NCI-H1694 treated with DMSO at 0.1 percent for 48 hours (cell line): ENCODE measurements around the gene MAB21L4.

ENCODE experiments used
- DNase-seq: peaks from one replicate; lab custom pipeline; 2025; lab: John Stamatoyannopoulos, UW

Gene MAB21L4

DNA sequence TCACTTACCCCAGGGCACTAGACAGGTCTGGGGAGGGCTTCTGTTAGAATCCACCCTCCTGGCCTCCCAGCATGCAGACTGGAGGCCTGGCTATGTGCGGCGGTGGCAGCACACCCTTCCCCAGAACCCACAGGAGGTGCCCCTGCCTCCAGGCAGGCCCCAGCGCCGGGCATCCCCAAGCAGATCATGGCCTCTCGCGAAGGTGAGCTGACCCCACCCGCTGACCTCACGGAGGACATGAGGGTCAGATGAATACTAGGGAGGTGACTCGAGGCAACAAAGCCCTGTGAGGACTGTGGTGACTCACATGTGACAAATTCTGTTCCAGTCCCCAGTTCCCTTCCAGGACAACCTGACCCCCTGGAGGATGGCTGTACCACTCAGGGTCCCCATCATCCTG is 1.9 kb downstream of the MAB21L4 start:
- DNase-seq: no peak

DNA sequence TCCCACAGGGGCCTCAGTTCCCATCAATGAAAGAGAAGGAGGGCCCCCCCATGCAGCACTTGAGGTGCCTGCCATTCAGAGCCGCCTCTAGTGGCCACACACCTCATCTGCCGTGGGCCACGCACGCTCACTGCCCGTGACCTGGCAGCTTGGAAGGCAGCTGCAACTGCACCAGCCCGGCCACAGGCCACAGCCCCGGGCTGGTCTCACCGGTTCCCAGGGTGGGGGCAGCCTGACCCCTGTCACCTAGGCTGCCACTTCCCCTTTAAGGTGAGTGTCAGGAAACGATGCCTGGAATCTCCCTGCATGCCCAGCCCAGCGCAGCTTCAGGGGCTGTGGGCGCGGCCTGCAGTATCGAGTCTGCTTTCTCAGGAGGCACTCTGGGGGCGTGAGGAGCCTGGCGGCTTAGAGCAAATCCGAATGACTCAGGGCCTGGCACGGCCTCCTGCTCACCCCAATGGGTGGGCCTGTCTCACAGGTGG is 2.6 kb downstream of the MAB21L4 start:
- DNase-seq: no peak

DNA sequence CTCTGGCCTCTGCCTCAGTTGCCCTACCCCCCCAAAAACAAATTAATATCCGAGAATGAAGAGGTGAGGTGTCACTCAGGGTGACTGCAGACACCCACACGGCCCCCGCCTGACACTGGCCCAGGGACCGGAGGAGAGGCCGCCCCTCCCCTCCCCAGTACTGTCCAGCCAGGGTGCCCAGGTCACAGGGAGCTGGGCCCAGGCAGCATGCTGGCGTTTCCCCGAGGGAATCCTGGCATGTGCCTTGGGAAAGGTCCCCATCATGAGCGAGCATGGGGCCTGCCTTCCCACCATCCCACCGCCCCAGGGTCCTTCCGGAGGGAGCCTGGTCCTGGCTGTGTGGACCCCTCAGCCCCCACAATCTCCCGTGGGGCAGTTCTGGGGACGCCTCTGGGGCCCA is 3.0 kb downstream of the MAB21L4 start:
- no peak for DNase-seq

DNA sequence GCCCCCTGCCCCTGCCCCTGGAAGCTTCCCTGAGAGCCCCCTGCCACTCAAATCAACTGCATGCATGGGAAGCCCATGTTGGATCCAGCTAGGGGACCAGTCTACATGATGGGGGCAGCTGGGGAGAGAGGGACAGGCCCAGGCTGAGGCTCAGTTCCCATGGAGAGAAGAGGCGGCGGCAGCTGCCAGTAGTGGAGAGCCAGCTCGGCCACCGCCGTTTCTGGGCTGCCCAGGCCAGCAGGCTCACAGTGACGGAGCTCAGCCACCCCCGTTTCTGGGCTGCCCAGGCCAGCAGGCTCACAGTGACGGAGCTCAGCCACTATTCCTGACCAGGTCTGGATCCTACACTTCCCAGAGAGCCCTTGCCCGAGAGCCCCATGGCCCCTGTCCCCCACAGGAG is 3.6 kb downstream of the MAB21L4 start:
- no peak for DNase-seq

DNA sequence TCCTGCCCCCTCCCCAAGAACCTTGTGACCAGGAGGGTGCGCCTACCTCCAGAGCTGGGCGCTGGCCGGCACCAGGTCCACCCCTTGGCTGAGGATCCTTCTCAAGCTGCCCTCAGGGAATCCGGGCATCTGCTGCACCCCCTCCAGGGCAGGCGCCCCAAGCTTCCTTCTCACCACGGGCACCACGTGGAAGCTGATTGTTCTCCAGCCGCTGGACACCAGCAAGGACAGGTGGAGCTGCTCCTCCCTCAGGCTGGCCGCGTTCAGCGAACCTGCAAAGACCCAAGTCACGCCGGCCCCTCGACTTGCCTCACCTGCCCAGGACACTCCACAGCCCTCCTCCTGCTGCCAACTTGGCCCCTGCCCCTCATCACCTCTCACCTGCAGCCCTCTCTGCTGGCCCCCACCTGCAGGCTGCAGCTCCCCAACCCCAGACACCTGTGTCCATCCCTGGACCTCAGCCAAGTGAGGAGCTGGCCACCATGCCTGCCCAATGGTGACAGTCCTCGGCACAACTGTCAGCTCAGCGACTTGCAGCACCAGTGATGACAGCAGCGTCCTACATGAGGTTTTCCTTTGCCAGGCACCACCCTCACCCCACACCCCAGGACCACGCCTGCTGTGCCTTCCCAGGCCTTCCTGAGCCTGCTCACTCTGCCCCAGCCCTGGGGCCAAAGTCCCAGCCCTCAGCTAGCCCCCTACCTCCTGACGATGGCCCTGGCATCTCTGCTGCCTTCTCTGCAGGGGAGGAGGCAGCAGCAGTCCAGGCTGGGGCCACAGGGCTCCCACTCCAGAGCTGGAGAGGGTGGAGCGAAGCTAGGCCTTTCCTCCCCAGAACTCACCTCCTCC is 4.2 kb downstream of the MAB21L4 start:
- DNase-seq: no peak

DNA sequence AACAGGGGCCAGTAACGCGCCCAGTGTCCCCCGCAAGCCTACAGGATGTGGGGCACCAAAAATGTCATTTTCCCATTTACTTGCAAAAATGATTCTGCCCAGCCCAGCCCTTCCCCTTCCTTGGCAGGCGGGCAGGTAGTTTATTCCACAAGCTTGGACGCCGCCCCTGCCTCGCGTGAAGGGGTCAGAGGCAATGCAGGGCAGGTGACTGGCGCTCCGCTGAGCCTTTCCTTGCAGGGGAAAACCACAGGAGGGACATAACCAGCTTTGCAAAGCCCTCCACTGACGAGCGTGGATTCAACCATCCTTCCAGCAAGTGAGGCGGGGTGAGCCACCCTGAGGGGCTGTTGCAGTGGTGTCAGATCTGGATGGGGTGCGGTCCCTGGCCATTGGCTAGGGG is 5.3 kb downstream of the MAB21L4 start:
- no peak for DNase-seq

DNA sequence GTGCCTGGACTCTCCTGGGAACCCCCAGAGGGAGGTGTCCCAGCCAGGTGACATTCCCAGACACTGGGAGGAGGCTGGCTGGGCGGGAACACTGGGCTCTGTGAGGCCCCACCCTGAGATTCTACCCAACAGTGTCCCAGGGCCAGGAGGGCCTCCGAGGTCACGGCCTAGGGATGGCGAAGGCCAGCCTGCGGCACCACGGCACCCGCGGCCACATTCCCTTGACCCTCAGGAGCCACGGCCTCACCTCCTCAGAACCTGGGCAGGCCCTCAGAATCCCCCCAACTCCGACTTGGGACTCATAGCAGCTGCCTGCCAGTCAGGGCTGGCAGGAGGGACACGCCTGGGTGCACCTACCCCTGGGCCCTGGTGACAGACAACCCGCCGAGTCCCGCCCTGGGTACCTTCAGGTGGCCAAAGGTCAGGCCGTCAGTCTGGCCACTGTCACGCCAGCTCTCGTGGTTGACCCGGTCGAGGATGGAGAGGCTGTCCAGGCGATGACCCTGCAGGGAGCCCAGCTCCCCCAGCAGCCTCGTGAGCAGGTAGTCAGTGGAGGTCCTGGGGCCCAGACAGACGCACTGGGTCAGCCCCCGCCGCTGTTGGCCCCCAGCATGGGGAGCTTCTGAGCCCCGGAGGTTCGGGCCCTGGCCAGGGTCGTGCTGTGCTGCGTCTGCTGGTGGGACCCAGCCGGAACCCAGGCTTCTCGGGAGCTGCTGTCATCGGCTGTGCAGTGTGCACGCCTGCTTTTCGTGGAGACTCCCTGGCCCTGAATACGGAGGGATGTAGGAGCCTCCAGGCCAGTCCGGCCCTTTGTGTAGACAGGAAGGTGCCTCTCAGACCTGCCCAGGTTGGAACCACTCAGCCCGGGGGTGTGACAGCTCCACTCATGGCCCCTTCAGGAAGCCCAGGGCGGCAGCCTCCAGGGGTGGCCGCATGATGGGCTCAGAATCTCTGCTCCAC is 6.1 kb downstream of the MAB21L4 start:
- no peak for DNase-seq

DNA sequence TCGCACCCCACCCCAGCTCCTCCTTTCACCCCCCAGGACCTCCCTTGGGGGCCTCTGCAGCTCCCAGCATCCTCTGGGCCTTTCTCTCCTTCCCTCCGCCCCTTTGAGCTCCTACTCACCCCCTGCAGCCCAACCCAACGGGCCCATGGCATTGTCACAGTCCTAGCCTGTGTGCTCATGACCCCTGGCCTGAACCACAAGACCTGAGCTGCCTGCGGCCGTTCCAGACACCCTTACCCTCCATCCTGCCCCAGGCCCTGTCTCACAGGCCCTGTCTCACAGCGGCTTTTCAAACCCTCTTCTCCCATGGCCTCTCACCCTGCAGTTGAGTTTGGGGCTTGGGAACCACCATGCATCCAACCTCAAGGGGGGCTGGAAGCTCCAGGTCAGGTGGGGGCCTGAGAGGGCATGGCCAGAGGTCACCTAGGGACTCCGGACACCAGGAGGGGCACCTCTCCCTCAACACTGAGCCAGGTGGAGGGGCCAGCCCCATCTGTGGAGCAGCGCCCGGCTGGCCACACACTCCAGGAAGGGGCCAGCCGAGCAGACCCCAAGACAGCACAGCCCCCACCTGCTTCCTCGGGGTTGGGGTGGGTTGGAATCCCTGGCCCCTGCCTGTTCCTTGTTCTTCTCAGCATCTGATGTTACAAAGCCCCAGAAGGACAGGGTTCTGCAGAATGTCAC is 6.9 kb downstream of the MAB21L4 start:
- DNase-seq: no peak

DNA sequence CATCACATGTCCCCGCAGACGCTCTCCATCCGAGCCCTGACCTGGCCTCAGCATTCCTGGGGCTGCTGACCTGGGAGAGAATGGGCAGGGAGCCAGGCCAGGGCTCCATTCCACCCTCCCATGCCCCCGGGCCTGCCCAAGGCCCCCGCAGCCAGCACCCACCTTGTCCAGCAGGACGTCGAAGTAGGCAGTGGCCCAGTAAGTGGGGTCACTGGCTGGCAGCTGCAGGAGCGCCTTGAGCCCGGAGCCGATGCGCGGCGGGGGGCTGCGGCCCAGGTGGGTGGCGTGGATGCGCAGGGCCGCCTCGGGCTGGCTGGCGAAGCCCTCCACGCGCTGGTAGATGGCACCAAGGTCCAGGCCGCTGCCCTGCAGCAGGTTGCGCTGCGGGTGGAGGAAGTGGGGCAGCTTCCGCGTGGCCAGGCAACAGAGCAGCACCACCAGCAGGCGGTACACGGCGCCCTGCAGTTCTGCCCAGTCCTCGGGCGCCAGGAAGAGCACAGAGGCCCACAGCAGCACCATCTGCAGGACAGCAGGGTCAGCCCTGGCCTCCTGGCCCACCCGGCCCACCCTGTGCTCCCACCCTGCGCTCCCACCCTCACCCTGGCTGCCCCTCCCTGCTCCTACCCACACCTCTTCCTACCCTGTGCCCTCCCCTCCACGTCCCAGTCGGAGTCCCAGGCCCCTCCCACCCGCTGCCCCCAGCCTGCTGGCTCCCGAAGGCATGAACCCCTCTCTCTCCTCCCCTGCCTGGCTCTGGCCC is 7.6 kb downstream of the MAB21L4 start:
- DNase-seq: no peak

DNA sequence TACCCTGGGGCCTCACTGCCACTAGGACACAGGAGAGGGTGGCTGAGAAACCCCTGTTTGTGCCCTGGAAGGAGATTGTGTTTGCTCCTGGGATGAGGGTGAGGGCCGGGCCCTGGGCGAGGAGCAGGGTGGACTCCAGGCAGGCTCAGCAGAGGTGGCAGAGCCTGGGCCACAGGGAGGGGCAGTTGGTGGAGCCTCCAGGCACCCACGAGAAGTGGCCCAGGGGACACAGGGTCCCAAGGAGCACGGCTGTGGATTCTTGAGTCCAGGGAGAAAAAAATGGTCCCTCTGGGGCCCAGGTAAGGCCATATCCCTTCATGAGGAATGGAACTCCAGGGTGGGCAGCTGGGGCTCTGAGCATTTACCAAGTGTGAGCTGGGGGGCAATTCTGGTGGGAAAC is 8.3 kb downstream of the MAB21L4 start:
- DNase-seq: no peak

DNA sequence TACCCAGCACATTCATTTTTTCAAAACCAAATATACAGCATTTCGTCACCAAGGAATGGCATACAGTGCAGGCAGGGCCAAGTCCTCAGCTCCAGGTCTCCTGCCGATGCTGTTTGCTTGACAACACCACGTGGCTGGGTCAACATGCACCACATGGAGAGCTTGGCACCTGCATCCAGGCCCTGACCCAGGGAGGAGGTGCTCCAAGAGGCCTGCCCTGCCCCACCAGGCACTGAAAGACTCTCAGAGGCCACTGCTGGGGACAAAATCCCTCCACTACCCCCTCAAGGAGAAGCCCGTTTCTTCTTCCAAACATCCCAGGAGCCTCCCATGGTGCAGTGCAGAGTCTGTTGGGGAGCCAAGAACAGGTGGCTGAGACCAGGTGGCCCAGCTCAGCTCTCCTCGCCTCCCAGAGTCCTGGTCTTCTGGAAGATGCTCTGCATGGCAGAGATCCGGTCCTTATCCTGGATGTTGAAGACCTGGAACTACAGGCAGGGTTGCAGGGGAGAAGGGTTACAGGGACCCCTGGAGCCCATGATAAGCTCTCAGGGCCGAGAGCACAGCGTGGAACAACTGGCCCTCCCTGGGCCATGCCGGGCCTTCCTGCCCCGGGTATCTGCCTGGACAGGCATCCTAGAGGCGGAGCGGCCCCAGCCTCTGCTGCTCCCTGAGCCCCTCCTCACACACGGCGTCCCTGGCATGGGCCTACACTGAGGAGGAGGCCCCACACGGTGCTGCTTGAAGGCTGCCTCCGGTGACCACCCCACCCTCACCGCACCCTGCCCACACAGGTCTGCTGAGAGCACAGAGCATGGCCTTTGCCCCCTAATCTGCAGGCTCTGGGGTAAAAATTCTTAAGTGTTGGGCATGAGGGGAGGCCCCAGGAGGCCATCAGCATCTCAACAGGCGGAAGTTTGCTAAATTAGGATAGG is 9.0 kb downstream of the MAB21L4 start:
- no peak for DNase-seq

DNA sequence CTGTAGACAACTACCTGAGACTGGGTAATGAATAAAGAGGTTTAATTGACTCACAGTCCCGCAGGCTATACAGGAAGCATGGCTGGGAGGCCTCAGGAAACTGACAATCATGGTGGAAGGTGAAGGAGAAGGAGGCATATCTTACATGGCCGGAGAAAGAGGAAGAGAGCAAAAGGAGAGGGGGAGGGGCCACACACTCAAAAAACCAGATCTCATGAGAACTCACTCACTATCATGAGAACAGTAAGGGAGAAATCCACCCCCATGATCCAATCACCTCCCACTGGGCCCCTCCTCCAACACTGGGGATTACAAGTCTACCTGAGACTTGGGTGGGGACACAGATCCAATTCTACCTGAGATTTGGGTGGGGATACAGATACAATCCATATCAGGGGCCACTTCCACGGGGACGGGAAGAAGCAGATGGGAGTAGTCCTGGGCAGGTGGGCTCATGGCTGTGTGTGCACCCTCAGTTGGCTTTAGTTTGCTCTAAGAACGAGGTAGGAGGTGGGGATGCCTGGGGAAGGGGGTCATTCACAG is 9.9 kb downstream of the MAB21L4 start:
- no peak for DNase-seq

DNA sequence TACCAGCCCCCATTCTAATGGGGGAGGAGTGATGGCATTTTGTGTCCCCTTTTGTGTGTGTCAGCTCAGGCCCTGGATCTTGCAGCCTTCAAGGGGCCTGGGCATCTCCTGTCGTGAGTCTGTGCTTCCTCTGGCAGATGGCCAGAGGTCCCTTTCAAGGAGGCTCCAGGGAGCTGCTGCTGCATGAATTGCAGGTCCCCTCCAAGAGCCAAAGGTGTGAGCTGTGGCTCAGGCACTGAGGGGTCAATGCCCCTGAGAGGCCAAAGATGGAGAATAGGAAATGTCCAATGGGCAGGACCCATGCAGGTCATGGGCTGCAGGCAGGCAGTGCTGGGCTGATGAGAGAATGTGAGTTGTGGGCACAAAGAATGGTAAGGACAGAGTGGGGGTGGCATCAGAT is 10.4 kb downstream of the MAB21L4 start:
- no peak for DNase-seq

DNA sequence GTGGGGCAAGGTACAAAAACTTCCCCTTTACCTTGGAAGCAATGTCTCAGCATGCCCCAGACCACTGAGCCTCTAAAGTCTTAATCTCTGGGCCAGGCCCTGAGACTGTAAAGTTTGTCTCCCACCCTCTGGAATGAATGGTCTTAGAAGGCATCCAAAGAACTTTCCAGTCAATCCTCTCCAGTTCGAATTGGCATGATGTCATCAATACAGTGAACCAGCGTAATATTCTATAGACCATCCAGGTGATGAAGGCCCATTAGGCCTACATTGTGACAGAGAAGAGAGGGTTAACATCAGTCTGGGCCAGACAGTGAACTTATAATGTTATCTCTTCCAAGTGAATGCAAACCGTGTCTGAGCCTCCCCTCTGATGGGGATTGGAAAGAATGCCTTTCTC is 11.2 kb downstream of the MAB21L4 start:
- no peak for DNase-seq

DNA sequence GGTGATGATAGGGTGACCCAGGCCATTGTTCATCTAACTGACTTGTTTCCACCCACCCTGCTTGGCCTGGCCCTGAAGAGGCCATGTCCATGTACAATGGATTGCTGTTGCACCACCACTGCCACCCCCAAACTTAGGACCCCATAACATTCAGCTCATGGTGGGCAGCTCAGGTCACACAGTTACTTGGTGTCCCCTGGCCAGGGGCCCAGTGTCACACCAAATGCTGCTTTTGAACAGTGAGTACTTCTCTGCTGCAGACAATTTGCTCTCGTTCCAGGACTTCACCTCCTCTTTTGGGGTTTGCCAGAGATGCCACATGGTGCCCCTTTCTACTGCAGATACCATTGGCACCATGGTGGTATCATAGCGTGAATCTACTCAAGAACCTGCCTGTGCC is 11.7 kb downstream of the MAB21L4 start:
- no peak for DNase-seq

DNA sequence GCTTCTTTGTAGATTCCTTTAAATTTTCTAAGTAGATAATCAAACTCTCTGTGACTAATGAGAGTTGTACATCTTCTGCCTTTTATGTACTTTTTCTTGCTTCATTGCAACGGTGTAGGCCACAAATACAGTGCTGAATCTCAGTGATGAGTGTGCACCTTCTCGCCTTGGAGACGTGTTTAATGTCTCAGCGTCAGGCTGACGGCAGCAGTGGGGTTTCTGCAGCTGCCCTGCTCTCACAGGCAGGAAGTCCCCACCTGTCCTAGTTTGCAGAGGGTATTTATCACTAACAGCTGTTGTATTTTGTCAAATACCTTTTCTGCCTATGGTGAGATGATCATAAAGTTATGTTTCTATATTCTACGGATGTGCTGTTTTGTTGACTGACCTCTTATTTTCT is 14.0 kb downstream of the MAB21L4 start:
- no peak for DNase-seq

DNA sequence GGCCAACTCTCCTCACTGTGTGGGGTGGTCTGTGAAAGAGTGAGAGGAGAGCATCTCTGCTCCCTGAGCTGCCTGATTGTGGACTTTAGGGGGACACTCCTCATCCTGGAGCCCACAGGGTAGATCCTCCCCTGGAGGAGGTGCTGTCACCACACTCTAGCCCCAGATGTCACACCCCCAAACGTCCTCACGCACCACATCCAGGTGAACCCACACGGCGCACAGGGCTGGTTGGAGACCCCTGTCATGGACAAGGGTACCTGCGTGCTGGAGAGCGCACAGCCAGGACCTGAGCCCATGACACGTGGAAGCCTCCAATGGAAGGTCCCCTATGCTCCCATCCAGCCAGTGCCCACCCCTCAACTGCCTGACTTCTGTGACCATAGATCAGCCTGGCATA is 16.9 kb downstream of the MAB21L4 start:
- DNase-seq: no peak

DNA sequence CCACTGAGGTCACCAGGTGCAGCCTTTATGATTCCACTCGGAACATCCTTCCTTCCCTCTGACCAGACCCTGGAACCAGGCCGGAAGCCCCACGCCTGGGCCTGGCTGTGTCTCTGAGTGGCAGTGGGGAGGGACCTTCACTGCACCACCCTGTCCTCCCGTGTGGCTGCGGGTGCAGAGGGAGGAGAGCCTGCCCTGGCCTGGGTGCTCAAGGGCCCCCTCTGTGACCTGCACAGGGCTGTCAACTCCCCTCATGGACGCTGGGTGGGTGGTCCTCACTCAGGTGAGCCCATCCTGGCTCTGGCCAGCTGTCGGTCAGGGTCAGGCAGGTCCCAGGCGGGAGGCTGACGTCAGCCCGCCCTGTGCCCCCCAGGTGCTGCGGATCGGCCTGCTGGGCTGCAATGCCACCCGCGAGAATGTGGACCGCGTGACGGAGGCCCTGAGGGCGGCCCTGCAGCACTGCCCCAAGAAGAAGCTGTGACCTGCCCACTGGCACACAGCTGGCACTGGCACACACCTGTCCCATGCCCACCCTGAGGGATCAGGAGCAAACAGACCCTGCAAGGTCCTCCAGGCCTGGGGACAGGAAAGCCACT is 17.5 kb downstream of the MAB21L4 start:
- no peak for DNase-seq

DNA sequence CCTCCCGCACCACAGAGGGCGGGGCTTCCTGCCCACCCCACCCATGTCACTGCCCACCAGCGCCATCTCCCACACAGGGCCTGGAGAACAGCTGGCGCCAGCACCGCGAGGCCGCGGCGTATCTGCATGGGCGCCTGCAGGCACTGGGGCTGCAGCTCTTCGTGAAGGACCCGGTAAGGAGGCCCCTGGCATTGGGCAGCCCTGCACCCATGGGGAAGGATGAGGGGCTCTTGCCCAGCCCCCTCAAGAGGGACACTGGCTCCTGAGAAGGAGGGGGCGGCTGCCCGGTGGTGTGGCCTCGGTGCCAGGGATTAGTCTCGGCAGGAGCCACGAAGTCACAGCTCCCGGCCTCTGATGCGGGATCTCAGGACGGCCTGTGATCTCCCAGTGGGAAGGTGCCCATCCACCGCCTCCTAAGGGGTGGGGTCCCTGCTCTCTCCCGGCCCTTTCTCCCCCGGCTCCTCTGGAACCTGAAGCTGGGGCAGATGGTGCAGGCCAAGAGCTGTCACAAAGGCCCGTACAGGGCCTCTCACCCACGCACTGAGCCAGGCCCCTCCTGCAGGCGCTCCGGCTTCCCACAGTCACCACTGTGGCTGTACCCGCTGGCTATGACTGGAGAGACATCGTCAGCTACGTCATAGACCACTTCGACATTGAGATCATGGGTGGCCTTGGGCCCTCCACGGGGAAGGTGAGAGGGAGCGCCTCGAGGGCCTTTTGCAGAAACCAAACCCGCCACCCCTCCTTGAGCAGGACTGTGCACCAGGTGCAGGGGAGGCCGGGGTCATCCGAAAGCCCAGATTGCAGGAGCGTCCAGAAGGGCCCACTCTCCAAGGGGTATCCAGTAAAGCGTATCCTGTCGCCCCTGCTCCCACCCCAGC is 18.3 kb downstream of the MAB21L4 start:
- no peak for DNase-seq
